GM12873 (cell line): Measurements from ENCODE around the gene SHC1.
A peak's percentile ranks its signal among the peaks of the same experiment; 100 is the strongest.

Experiments
- TF ChIP-seq, protein P1 (sequence below): IDR thresholded peaks from 2 replicates; pipeline ENCODE4 v1.5.1; 2012; ENCODE audit warnings: low read depth, mild to moderate bottlenecking, moderate library complexity, low read length, control low read depth; ENCODE audit not compliant: insufficient read depth; ENCODE audit errors: missing control alignments

The SHC1 gene

DNA sequence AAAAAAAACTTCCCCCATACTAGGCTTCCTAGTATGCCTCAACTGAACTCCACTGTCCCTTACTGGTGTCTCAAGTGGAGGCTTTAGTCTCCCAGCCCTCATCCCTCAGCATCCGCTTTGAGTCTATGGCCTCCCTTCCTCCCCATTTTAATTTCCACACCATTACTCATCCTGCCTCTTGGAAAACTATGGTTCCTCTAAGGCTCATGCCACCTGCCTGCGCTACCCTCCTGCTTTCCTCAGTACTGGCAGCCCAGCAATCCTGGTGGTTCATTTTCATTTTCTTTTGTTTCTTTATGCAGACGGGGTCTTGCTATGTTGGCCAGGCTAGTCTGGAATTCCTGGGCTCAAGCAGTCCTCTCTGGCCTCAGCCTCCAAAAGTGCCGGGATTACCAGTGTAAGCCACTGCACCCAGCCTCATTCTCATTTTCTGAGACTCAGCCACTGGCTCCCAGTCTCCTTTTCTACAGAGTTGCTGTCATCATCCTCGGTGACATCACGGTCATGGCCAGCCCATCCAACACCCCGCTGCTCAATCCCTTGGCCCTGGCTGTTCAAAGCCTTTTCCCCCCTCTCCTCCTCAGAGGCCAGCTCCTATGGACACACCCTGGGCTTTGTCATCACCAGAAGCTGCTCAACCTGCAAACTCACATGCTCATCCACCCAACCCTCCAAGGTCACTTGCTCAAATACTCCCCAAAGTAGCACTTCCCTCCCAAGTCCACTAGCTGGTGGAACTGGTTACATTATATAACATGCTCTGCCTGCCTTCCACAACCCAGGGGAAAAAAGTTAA is 31.7 kb downstream of the SHC1 start:
- TF ChIP-seq, protein P1, sequence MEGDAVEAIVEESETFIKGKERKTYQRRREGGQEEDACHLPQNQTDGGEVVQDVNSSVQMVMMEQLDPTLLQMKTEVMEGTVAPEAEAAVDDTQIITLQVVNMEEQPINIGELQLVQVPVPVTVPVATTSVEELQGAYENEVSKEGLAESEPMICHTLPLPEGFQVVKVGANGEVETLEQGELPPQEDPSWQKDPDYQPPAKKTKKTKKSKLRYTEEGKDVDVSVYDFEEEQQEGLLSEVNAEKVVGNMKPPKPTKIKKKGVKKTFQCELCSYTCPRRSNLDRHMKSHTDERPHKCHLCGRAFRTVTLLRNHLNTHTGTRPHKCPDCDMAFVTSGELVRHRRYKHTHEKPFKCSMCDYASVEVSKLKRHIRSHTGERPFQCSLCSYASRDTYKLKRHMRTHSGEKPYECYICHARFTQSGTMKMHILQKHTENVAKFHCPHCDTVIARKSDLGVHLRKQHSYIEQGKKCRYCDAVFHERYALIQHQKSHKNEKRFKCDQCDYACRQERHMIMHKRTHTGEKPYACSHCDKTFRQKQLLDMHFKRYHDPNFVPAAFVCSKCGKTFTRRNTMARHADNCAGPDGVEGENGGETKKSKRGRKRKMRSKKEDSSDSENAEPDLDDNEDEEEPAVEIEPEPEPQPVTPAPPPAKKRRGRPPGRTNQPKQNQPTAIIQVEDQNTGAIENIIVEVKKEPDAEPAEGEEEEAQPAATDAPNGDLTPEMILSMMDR: no peak

DNA sequence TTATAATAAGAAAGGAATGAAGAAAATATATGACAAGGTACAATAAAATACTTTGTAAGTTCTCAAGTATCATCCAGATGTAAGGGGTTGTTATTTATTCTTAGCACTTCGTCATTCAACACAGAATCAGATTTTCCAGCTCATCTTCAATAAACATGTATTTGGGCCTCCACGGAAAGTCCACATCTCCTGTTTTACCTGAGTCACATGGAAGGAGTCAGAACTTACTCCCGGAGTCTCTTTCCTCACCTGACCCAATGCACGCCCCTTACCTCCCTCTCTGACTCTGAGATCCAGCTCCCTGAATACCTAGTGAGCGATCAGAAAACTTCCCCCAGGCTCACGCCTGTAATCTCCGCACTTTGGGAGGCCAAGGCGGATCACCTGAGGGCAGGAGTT is 32.6 kb downstream of the SHC1 start:
- TF ChIP-seq, protein P1: no peak

DNA sequence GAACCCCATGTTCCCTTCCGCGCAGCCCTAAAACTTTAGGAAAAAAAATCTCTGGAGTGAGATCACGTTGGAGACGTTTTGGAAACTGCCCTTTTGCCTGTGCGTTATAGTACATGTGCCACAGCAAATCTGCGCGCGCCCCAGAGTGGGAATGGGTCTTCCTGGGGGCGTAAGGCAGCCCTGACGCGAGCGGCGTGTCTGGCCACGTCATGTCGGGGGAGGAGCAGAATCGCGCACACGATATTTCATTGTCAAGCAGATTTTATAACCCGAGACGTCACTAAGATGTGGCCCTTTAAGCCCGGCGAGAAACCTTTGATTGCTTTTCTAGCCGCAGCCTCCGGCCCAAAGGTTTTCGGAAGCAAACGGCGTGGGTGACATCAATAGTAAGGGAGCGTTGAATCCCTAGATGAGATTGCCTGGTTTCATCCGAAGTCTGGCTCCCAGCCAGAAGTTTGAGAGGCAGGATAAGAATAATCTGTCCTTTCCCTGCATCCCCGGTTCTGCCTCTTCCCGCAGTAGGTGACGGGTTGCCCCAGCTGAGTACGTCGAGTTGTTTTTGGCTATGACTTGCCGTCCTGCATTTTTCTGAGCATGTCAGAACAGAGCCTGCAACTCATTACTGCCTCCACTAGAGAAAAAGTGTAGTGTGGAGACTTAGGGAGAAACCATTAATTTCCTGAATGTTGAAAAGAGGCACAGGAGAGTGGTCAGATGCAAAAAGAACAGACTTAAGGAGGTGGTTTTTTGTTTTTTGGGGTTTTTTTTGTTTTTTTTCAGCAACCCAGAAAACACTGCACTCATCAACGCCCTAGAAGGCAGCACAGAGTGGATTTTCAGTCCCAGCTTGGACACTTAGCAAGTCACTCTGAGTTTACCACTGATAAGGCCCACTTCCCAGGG is 33.2 kb downstream of the SHC1 start:
- TF ChIP-seq, protein P1: peak; percentile 43

DNA sequence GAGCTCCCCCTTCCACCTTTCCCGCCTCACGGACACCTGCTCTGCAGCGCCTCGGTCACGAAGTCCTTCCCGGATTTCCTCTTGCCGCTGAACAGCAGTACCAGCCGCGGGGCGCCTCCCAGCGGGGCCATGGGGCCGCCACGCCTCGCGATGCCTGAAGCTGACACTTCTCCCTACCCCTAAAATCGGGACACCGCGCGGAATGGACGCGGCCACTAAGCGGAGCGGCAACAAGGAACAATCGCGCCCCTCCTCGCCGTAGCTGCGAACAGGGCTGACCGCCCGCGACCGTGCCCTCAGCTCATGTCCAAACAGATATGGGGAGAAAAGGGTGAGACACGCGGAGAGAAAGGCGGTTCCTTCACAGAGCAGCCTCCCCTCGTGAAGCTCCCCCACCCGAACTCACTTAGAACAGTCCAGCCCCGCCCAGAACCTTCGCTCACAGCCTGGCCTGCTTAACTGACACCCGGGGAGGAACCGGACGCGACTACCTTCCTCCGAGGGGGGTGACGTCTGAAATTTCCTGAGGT is 33.9 kb downstream of the SHC1 start, which contains the start of gene PMVK:
TSS of gene PMVK (minus strand) at position 165 of the 530 bp plus-strand sequence. CDS start at position 131, 34 bp downstream.
- TF ChIP-seq, protein P1: peak; percentile 42

DNA sequence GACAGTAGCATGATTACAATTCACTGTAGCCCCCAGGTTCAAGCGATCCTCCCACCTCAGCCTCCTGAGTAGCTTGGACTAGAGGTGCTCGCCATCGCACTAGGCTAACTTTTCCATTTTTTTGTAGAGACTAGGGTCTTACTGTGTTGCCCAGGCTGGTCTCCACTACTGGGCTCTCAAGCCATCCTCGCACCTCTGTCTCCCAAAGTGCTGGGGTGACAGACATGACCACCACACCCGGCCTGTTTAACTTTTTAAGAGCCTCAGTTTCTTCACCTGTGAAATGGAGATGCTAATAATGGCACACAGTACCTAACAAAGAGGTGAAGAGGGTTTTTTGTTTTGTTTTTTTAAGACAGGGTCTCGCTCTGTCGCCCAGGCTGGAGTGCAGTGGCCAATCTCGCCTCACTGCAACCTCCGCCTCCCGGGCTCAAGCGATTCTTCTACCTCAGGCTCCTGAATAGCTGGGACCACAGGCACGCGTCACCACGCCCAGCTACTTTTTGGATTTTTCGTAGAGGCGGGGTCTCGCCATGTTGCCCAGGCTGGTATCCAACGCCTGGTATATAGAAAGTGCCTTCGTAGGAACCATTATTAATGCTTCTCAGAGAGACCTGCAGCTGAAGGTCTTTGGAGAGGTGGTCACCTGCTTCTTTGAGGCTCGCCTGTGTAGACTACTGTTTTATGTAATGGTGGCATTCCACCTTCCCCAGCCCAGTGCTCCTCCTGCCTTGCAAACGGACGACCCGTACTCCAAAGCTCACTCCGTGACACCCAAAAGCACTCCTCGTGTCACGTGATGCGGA is 34.6 kb downstream of the SHC1 start:
- TF ChIP-seq, protein P1: no peak

DNA sequence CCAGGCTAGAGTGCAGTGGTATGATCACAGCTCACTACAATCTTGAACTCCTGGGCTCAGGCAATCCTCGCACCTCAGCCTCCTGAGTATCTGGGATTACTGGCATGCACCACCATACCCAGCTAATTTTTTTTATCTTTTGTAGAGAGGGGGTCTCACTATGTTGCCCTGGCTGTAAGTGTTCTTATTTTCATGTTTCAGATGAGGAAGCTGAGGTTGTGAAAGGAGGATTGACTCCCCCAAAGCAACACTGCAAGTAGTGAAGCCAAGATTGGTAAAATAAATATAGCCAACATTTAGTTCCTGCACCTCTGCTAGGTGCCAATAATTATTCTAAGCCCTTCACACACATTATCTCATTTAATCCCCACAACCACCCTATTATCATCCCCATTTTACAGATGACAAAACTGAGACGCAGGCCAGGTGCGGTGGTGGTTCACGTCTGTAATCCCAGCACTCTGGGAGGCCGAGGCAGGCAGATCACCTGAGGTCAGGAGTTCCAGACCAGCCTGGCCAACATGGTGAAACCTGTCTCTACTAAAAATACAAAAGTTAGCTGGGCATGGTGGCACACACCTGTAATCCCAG is 36.1 kb downstream of the SHC1 start:
- TF ChIP-seq, protein P1: no peak
